SIG-M5 treated with dmso at 0.1 percent for 504 hours (cell line): ENCODE results near the gene CARM1.
"Not testable (repeated sequence)": the region's sequence is repeated elsewhere in the genome, so short reads cannot be mapped to it uniquely, and the experiment has no call there.

ENCODE experiments used
- DNase-seq: peaks from one replicate; lab custom pipeline; 2025; ENCODE audit not compliant: unreplicated experiment; lab: John Stamatoyannopoulos, UW

Gene CARM1

DNA sequence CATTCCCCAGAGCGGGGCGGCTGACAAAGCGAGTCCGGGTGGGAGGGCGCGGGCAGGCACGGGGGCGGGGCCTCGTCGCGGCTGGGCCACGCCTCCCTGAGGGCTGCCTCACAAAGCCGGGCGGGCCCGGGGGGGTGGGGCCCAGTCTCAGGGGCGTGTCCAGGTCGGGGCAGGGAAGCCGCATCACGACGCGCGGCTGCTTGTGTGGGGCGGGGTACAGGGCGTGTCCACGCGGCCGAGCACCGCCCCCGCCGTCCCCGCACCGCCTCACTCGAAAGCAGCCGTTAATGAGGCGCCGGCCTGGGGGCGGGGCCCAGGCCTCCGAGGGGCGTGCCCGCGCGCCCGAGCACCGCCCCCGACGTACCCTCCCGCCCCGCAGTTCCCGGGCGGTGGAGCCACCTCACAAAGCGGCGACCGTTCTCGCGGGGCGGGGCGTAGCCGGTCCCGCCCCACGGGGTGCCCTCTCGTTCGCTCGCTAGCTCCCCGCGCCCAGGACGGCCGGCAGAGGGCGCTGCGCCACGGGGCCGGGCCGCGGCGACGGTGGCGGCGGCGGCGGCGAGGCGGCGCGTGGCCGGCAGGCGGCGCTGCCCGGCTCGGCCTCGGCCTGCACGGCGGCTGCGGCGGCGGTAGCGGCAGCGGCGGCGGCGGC, at the start of gene CARM1:
TSS of gene CARM1 (plus strand) at position 599 of the 649 bp plus-strand sequence. CDS start 150 bp downstream, outside the sequence.
- DNase-seq, result peak; percentile 88

DNA sequence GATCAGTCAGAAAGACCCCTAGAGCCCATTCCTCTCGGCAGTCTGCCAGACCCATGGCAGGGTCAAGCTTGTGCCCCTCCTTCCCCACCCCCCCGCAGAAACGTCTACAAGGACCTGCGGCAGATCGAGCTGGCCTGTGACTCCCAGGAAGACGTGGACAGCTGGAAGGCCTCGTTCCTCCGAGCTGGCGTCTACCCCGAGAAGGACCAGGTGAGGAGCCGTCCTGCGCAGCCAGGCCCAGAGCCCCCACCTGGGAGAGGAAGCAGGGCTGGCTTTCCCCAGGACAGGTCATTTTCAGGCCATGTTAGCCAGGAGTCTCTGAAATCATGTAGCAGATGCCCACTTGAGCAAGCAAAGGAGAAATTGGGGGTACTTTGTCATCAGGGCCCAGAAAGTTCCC, 47.7 kb upstream of the CARM1 start:
- no peak for DNase-seq

DNA sequence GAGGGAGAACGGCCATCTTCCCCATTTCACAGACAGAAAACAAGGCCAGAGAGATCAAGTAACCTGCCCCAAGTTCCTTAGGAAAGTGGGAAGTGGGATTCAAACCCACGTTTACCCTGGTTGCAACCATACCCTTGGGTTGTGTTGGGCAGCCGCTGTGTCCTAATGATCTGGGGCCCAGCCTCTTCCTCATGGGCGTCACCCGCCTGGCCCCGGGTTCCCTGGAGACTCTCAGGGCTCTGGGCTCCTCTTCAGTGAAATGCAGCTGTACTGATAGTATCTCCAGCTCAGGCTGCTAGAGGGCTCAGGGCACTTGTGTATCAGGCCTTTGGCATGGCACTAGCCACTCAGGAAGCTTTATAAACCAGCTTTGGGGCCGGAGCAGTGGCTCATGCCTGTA, 45.1 kb upstream of the CARM1 start:
- no peak for DNase-seq

DNA sequence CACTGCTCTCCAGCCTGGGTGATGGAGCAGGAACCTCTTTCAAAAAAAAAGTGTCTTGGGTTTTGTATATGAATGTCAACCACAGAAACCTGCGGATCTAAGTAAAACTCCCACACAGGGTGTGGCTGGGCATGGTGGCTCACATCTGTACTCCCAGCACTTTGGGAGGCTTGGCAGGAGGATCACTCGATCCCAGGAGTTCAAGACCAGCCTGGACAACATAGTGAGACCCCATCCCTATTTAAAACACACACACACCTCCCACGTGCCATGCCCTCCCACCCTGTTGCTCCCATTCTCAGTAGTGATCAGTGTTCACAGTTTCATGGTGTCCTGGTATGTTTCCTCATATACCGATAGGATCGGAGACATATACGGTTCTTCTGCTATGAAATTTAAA, 44.5 kb upstream of the CARM1 start:
- no peak for DNase-seq

DNA sequence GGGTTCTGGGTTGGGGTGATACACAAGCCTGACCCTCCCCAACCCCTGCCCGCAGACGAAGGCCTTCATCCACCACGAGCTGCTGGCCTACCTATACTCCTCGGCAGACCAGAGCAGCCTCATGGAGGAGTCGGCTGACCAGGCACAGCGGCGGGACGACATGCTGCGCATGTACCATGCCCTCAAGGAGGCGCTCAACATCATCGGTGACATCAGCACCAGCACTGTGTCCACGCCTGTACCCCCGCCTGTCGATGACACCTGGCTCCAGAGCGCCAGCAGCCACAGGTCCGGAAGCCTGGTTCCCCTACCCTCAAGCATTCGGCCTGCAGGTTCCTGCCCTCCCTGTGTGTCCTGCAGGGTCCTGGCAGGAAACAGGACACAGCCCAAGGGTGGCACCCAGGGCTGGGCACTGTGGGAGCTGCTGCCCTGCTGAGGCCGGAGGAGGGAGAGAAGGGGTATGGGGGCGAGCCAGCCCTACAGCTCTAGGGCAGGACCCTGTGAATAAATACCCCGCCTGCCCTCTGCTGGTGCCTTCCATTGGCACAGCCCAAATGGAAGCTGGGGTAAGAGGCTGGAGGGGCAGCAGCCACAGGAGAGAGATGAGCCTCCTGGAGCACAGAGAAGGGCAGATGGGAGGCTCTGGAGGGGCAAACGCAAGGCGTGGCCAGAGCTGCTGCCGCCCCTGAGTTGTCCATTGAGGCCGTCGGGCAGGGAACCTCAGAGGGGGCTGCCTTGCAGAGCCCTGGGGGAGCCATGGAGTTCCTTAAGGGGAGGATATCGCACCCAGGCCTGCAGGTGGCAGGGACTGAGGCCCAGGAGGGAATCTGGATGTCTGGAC, 42.2 kb upstream of the CARM1 start:
- DNase-seq, result no peak

DNA sequence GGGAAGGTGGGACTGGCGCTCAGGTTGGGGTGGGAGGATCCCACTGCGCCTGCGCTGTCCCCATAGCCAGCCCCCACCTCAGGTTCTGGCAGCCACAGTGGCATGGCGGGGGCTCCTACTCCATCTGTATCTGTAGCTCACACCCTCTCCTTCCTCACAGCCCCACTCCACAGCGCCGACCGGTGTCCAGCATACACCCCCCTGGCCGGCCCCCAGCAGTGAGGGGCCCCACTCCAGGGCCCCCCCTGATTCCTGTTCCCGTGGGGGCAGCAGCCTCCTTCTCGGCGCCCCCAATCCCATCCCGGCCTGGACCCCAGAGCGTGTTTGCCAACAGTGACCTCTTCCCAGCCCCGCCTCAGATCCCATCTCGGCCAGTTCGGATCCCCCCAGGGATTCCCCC, 41.4 kb upstream of the CARM1 start:
- DNase-seq, result no peak

DNA sequence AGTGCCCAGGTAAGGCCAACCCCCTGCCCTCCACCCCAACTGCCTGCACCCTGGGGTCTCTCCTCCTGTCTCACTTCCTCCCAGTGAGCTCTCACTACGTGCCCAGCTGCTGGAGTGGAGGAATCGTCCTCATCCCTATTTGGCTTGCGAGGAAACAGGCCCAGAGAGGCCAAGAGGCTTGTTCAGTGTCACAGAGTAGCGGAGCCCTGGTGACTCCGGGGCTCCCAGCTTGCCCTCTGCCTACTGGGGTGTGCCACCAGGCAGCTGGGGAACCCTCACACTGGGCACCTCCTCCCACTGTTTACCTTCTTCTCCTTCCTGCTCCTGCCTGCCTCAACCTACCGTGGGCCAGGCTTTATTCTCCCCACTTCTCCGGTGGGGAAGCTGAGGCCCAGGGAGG, 41.0 kb upstream of the CARM1 start:
- no peak for DNase-seq

DNA sequence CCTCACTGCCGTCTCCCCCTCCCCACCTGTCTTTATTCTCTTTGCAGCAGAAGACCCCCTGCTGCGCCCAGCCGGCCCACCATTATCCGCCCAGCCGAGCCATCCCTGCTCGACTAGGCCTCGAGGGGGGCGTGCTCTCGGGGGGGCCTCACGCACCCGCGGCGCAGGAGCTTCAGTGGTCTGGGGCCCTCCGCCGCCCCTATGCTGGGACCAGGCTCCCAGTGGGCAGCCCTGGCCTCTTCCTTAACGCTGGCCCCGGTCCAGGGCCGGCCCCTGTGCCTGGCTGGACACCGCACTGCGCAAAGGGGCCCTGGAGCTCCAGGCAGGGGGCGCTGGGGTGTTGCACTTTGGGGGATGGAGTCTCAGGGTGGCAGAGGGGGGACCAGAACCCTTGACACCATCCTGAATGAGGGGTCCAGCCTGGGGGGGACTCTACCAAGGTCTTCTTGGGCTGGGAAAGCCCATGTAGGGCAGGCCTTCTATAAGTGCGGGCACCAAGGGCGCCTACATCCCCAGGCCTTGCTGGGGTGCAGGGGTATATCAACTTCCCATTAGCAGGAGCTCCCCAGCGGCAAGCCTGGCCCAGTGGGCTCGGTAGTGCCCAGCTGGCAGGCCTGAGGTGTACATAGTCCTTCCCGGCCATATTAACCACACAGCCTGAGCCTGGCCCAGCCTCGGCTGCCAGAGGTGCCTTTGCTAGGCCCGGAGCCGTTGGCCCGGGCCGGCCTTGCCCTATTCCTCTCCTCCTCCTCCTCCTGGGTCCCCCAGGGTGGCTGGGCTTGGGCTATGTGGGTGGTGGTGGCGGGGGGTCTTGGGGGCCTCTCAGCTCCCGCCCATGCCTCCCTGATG, 40.2 kb upstream of the CARM1 start:
- no peak for DNase-seq

DNA sequence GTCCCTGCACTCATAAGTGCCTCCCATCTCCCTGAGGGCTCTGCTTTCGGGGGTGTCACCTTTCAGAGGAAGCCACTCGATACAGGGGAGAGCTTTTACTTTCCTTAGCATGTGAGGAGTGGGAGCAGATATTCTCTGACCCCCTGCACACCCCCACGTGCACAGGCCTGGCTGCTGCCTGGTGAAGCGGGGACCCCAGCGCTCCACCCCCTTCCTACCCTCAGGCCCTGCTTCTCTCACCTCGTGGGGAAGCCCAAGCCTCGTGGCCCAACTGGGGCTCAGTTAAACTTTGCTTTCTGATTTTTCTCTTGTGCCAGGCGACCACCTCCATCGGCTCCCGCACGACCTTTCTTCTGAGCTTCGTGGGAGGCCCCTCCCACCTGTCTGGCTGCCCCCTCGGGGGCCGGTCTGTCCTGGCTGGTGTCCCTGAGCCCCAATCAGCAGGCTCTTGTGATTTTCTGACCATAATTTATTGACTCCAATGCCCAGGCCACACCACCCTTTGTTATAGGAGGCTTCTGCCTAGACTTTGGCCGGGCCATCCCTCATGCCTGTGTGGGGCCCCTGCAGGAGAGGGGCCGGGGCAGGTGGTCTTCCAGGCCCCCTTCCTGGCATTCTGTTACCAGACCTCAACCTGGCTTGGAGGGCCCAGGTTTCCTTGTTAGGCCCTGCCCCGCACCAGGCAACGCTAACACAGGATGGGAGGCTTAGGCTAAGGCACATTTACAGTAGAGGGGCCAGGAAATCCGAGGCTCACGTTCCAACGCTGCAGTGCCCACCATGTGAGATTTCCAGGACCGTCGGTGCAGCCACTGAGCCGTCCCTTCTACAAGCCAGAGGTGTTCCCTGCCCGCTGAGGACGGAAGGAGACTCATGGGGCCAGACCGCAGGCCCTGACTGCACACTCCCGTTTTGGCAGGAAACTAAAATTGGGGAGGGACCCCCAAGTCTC, 39.1 kb upstream of the CARM1 start:
- no peak for DNase-seq

DNA sequence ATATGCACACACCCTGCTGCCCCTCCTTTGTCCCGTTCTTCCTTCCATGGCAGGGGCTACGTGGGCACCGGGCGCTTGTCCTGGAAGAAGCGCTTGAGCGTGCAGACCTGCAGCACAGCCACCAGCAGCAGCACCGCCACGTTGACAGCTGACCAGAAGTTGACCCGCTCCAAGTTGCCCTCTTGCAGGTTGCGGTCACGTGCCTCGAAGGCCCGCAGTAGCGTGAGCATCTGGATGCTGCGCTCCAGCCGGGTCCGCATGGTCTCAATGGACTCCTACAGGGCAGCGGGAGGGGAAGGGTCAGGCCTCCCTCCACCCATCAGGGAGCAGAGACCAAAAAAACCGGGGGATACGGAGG, 38.4 kb upstream of the CARM1 start:
- no peak for DNase-seq

DNA sequence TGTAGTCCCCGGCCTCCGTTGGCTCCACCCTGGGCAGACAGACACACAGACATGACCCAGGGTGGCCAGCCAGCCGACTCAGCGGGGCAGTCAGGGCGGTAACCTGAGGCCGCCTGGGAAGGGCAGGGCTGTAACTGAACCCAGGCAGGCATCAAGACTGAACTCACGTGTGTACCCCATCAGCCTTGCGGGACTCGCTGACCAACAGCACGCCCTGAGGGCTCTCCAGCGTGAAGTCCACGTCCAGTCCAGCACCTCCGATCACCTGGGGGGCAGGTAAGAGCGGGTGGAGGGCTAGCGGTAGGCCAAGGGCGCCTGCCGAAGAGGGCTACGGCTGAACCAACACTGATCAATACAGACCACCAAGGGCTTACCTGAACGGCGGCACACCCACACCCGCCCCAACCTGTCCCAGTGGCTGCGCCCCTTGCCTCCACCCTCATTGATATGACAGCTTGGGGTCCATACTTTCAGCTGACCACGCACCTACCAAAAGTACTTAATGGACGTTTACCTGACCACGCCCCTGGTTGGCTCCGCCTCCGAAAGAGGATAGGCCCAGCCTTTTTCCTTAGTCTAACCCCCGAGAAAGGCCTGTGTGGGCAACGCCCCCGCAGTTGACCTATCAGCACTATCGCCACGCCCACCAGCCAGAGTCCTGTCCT, 36.1 kb upstream of the CARM1 start:
- no peak for DNase-seq

DNA sequence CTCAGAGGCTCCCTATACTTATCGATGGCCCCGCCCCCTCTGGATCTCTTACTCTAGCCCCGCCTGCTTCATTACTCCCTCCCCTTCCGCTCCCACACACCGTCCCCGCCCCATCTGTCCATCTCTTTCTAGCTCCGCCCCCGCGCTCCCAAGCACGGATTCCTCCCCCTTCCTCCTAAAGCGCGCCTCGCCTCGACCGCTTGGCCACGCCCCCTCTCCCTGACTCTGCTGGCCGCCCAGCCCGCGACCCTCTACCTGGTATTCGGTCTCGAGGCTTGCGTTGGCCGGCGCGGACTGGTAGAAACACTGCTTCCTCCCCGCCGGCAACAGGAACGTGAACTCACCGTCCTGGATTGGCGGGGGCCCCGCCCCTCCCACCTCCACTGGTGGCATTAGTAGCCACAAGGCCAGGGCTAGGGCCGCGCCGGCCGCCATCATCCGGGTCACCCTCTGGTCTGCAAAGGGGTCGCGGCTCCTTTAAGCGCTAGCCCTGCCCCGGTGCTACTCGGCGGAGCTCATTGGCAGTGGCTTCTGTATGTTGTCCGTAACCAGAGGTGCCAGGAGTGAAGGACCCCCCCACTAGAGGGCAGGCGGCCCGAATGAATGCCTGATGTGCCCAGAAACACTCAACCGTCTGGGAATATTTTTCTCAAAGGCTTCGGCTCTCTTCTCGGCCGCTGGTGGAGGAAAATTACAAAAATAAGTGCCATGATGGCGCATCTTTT, 35.4 kb upstream of the CARM1 start, which contains the start of gene TMED1:
TSS of gene TMED1 (minus strand) at position 459 of the 725 bp plus-strand sequence. CDS start at position 438, 21 bp downstream.
- peak; percentile 100 for DNase-seq

DNA sequence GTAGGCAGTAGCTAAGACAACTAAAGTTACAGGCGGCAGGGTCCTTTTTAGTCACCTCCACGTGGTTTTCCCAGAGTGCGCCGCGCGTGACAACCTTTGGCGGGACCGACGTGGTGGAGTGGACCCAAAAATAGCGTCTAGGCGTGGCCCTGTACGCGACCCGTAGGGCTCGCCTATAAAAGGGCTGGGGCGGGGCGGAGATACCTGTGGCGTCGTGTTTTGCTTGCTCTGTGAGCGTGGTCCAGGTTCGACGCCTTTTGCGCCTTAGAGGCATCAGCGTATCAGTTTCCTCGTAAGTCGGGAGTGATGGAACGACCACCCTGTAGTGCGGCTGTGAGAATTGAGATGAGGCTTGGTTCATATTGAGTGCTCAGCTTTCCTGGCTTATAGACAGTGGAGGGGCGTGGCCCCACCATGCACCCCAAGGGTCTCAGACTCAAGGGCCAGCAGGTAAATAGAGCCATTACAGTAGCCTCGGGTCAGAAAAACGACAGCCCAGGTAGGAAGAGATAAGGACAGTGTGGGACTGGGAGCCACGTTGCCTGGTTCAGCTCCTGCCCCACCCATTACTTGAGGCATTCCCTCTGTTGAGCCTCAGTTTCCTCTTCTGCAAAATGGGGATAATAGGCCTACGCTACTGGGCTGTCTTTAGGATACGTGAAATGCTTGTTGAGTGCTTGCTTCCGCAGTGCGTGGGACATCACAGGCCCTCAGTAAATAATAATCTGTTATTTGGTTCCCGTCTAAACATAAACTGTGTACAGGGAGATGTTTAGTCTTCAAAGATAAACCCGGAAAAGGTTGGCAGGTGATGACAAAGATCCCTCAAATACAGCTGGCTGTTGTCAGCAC, 34.6 kb upstream of the CARM1 start:
- peak; percentile 89 for DNase-seq

DNA sequence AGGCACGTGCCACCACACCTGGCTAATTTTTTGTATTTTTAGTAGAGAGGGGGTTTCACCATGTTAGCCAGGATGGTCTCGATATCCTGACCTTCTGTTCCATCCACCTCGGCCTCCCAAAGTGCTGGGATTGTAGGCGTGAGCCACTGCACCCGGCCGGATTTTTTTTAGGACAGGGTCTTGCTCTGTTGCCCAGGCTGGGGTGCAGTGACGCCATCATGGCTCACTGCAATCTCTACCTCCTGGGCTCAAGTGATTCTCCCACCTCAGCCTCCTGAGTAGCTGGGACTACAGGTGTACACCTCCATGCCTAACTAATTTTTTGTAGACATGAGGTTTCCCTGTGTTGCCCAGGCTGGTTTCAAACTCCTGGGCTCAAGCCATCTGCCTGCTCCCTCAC, 33.7 kb upstream of the CARM1 start:
- not testable (repeated sequence) for DNase-seq

DNA sequence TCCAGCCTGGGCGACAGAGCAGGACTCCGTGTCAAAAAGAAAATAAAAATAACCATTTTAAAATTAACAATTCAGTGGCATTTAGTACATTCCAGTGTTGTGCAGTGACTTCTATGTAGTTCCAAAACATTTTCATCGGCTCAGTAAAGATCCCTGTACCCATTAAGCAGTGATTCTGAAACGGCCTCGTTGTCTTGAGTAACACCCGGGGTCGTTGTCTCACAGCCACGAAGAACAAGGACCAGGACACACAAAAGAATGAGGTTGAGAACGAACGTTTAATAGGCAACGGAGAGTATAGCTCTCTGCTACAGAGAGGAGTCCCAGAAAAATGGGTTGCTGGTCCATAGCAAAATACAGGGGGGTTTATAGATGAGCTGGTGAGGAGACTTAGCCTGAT, 33.0 kb upstream of the CARM1 start:
- DNase-seq, result no peak

DNA sequence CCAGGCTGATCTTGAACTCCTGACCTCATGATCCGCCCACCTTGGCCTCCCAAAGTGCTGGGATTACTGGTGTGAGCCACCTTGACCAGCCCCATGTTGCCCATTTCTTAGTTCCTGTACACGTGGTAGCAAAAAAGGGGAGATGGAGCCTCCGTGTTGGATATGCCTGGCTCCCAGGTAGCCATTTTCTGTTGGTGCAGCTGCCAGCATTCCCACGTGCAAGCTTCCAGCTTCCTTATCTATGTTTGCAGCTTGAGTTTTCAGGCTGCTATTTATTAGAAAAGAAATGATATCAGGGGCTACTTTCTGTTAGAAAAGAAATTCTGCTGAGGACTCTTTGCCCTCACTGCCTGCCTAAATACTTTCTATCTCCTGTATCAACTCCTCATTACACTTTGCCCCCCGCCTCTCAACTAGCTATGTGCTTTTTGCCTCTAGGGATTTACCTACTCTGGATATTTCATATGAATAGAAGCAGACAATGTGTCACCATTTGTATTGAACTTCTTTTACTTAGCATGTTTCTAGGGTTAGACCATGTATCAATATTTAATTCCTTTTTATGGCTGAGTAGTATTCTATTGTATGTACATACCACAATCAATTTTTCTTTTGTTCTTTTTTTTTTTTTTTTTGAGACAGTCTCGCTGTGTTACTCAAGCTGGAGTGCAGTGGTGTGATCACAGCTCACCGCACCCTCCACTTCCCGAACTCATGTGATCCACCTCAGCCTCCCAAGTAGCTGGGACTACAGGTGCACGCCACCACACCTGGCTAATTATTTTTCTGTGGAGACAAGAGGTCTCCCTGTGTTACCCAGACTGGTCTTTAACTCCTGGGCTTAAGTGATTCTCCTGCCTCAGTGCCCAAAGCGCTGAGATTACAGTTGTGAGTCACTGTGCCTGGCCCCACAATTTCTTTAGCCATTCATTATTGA, 32.0 kb upstream of the CARM1 start:
- no peak for DNase-seq

DNA sequence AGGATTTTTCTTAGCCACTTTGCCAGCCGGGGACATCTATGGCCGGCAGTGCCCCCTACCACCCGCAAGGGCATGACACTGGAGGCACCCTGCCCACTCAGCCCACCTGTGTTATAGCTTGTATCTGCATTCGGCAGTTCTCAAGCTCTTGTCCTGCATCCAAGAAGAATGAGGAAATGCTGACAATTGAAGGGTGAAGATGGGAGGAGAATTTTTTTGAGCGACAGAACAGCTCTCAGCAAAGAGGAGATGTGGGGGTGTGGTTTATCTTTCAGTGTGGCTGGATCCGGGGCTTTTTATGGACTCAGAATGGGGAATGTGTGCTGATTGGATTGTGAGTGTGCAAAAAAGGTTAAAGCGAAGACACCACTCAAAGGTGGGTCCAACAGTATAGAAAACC, 28.6 kb upstream of the CARM1 start:
- DNase-seq, result no peak
